ENCODE data around the gene MIP. TPM values are rescaled to one million over a fixed set of nuclear protein-coding genes. Genes with fewer than 3 reads are reported as not detected.

The MIP gene
- total and polyA plus RNA-seq, 10 of the 15 experiments (the other 5 are each of a cell fraction or from before 2014, with no cell fraction given) = 0.04 to 0.18 (median 0.11) TPM; not detected in 3

- TF ChIP-seq RELB (IDR thresholded peaks at IDR 0.05; ENCODE audit: low read depth) = no peak
- no peak for TF ChIP-seq ASH2L (IDR thresholded peaks at IDR 0.05; ENCODE audit: borderline replicate concordance, low read depth)
- TF ChIP-seq RAD51 (IDR thresholded peaks at IDR 0.05) = no peak
- no peak for TF ChIP-seq BCLAF1 (IDR thresholded peaks at IDR 0.05)
- TF ChIP-seq RB1 (IDR thresholded peaks at IDR 0.05; ENCODE audit: borderline replicate concordance) = 0 out of 2 replicates have a peak, but pooled peaks have one; percentile 38
- no peak for TF ChIP-seq RAD21 (IDR thresholded peaks at IDR 0.05; ENCODE audit: insufficient read depth, low read depth, low read length)
- no peak for TF ChIP-seq NBN (IDR thresholded peaks at IDR 0.05)
- TF ChIP-seq ZNF207 (IDR thresholded peaks at IDR 0.05; ENCODE audit: borderline replicate concordance) = no peak
- TF ChIP-seq, protein P1, sequence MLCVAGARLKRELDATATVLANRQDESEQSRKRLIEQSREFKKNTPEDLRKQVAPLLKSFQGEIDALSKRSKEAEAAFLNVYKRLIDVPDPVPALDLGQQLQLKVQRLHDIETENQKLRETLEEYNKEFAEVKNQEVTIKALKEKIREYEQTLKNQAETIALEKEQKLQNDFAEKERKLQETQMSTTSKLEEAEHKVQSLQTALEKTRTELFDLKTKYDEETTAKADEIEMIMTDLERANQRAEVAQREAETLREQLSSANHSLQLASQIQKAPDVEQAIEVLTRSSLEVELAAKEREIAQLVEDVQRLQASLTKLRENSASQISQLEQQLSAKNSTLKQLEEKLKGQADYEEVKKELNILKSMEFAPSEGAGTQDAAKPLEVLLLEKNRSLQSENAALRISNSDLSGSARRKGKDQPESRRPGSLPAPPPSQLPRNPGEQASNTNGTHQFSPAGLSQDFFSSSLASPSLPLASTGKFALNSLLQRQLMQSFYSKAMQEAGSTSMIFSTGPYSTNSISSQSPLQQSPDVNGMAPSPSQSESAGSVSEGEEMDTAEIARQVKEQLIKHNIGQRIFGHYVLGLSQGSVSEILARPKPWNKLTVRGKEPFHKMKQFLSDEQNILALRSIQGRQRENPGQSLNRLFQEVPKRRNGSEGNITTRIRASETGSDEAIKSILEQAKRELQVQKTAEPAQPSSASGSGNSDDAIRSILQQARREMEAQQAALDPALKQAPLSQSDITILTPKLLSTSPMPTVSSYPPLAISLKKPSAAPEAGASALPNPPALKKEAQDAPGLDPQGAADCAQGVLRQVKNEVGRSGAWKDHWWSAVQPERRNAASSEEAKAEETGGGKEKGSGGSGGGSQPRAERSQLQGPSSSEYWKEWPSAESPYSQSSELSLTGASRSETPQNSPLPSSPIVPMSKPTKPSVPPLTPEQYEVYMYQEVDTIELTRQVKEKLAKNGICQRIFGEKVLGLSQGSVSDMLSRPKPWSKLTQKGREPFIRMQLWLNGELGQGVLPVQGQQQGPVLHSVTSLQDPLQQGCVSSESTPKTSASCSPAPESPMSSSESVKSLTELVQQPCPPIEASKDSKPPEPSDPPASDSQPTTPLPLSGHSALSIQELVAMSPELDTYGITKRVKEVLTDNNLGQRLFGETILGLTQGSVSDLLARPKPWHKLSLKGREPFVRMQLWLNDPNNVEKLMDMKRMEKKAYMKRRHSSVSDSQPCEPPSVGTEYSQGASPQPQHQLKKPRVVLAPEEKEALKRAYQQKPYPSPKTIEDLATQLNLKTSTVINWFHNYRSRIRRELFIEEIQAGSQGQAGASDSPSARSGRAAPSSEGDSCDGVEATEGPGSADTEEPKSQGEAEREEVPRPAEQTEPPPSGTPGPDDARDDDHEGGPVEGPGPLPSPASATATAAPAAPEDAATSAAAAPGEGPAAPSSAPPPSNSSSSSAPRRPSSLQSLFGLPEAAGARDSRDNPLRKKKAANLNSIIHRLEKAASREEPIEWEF (IDR thresholded peaks at IDR 0.05; ENCODE audit: insufficient replicate concordance, low read depth, low read length) = no peak
- TF ChIP-seq SIN3A (IDR thresholded peaks at IDR 0.05; ENCODE audit: low read depth, low read length) = no peak
- 0 out of 2 replicates have a peak, but pooled peaks have one; percentile 21 for TF ChIP-seq CREM (IDR thresholded peaks at IDR 0.05; ENCODE audit: low read depth)
- no peak for TF ChIP-seq FOXM1 (IDR thresholded peaks at IDR 0.05; ENCODE audit: low read depth, low read length)
- TF ChIP-seq SRF (IDR thresholded peaks at IDR 0.05; ENCODE audit: low read depth in 2 of 2, low read length in 2 of 2) = no peak
- no peak for TF ChIP-seq POLR2AphosphoS2 (IDR thresholded peaks at IDR 0.05; ENCODE audit: low read depth, low read length)
- no peak for TF ChIP-seq ZBTB4 (CRISPR knock-in tag; IDR thresholded peaks at IDR 0.05)
- TF ChIP-seq ZNF217 (IDR thresholded peaks at IDR 0.05) = no peak
Observed at GRCh38 chr12:56488041-56488955, 33.8 kb upstream of the MIP start, which contains the start of gene GLS2 (continued).

Measured in GM12878 (cell line).